Adrenal gland (tissue), 5 donors: Measurements from ENCODE around the gene FAM25A.

Experiments used
- CTCF ChIP-seq, 6 experiments: fragments of 450-650 bp in 4 of 6; fragments of 200-600 bp in 2 of 6; sonication (generic) in 1 of 6; IDR thresholded peaks; 1 replicate in 5 of 6; 2 replicates in 1 of 6; pipeline versions ENCODE4 v1.5.1 to v1.8.0; 2016 to 2021; ENCODE audit warnings: antibody characterized with exemption in 6 of 6, mild to moderate bottlenecking in 2 of 6, moderate library complexity in 1 of 6
- POLR2A ChIP-seq, 2 donors: fragments of 450-650 bp; IDR thresholded peaks; one replicate each; pipeline ENCODE4 v1.6.1; 2017; ENCODE audit warnings: antibody characterized with exemption in 2 of 2, mild to moderate bottlenecking in 2 of 2, moderate library complexity in 1 of 2
- donor health status: DM: no; HTN: no; CAD: no.

DNA sequence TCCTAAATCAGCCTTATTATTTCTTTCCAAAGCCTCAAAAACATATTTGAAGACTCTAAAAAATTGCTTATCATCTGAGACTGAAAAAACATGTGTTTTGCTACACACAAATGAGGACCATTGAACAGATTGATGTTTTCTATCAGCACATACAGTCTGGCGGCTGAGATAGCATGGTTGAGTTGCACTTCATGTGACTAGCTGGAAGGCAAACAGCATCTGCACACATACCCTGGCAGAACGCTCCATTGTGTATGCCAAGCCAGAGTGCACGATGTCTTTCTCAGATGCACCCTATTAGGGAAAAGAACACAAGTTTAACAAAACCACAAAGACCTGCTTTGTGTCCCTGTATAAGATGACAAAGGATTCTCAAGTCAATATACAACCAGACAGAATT, 33.0 kb downstream of the FAM25A start:
- TF ChIP-seq CTCF (IDR thresholded peaks at IDR 0.05) (no peak), POLR2A (IDR thresholded peaks at IDR 0.05) (no peak)
